ENCODE results near the gene CACNA1C.

The CACNA1C gene

GRCh38 chr12:2142068-2142467 lies 89.3 kb downstream of the CACNA1C start:
- DNase-seq: peak; percentile 2

DNA sequence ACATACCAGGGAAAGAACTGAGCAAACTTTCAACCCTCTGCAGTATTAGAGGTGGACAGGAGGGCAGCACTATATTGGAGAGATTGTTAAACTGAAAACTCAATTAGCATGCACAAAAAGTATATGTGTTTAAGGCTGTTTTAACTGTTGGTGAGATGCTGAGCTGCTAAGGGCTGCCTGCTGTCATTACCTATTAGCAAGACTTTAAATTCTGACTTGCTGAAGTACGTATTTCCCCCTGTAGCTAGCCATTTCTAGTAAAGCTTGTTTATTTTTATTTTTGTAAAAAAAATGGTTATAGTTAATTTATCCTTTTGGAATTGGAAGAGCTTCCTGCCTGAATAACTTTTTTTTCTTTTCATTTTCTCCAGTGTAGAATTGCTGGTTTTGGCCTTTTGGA lies 92.2 kb downstream of the CACNA1C start:
- DNase-seq: no peak

- no peak for DNase-seq
Measured at GRCh38 chr12:2145433-2145998, 92.7 kb downstream of the CACNA1C start.

- DNase-seq: no peak
Measured at GRCh38 chr12:2147335-2147734, 94.5 kb downstream of the CACNA1C start.

- DNase-seq: no peak
Measured at GRCh38 chr12:2149091-2149490, 96.3 kb downstream of the CACNA1C start.

GRCh38 chr12:2150833-2151232 lies 98.0 kb downstream of the CACNA1C start:
- DNase-seq: no peak

GRCh38 chr12:2151391-2151790 lies 98.6 kb downstream of the CACNA1C start:
- no peak for DNase-seq

- no peak for DNase-seq
Measured at GRCh38 chr12:2152134-2152533, 99.3 kb downstream of the CACNA1C start.

GRCh38 chr12:2154050-2154449 lies 101.3 kb downstream of the CACNA1C start:
- no peak for DNase-seq

DNA sequence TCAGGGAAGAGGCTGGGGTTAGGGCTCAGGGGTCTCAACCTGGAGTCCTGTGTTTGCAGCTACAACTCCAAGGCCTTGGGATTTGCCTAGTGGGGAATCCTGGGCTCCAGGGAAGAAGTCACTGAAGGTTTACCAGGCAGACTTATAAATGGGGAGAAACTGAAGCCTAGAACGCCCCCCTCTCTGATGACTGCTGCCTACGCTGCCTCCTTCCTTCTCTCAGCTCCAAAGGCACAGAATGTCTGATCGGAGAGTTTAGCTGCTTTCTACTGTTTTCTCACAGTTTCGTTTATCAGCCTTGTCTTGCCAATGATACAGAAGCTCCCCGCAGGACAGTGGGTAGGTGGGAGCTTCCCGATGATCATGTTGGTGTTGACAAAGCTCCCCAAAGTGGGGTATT lies 101.7 kb downstream of the CACNA1C start:
- DNase-seq: no peak

DNA sequence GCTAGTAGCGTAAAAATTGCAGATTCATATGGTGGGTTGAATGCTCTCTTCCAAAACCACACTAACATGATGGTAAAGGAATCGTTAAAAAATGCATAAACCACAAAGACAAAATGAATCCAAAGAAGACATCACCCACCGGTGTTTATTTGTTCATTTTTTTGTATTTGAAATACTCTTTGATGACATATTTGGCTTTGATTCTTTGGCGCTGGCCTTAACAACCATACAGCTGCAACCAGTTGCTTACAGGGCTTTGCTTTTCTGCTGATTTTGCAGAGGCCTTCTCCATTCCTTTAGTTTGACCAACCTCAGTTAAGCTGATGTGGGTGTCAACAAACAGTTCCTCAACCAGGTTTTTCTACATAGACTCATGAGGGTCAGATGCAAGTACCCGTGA lies 103.5 kb downstream of the CACNA1C start:
- DNase-seq: no peak

- no peak for DNase-seq
Measured at GRCh38 chr12:2160043-2160442, 107.3 kb downstream of the CACNA1C start.

DNA sequence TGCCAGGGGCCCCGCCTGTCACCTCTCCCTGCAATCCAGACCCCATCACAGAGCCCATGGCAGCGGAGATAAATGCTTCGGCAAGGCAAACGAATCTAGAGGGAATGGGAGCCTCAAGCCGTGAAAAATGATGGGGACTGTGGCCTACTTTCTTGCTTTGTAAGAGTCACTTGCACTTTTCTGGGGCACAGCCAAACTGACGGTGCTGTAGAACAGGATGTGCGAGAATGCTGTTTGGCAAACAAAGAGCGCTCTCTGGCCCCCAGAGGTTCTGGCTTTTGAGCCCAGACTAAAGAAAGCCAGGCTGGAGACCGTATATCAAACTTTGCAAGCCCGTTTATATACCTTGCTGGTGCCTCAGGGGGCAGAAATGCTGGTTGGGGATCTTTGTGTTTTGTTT lies 108.7 kb downstream of the CACNA1C start:
- no peak for DNase-seq

DNA sequence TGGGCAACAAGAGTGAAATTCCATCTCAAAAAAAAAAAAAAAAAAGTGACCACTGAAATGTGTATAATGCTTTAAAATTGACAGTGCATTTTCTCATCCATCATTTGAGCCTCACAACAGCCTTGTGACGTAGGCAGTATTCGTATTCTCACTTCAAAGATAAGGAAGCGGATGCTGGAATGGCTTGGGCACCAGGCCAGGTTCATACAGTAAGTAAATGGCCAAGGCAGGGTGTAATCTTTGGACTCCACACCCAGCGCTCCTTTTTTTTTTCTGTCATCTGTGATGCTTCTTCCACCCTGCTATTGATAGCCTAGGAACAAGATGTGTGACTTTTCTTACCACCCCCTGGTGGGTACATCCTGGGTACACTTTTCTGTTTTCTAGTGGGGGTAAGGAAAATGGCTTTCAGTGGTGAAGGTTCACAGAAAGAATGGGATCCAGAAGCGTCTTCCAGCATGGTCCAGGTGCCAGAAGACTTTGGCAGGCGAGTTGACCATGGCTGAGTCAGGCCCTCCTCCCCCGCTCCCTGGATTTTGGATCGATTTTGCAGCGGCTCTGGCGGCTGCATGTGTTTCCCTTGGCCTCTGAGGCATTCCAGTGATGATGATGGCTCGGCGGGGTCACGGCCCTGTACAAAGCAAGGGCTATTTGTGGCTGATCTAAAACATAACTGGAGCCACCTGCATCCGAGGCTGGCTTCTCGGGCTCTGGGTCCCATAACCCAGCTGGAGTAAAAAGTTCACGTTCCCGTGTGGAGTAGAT lies 110.6 kb downstream of the CACNA1C start:
- DNase-seq: peak; percentile 2

DNA sequence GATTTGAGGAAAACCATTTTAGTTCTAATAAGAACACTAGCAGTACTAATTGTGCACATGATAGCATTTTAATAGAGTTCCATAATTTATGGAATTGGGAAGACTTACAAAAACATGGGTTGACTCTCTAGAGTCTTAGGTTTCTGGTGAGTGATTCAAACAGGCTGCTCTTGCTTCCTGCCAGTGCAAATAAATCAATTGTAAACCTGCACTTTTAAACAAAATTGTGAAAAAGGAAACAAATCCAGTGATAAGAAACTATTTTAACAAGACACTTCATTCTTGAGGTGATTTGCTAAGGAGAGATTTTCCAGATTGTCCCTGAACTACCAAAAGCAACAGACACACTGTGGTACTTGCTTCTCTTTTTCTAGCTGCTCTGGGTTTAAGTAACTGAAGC lies 112.2 kb downstream of the CACNA1C start:
- DNase-seq: no peak

- DNase-seq: no peak
Measured at GRCh38 chr12:2165927-2166326, 113.1 kb downstream of the CACNA1C start.

- DNase-seq: no peak
Measured at GRCh38 chr12:2166696-2167095, 113.9 kb downstream of the CACNA1C start.

DNA sequence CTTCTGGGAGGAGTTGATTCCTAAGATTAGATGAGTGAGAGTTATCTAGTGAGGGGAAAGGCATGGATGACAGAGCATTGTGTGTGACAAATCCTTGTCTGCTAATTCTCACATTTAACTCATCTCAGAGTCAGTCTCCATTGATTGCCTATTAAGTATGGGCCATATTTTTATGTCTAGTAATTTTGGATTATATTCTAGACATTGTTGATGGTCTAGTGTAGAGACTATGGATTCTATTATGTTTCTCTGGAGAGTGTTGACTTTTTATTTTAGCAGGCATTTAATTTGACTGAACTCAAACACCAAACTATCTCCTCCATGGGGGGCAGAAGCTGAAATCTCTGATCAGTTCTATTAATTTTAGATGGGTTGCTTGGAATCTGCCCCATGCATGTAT lies 114.4 kb downstream of the CACNA1C start:
- DNase-seq: no peak

DNA sequence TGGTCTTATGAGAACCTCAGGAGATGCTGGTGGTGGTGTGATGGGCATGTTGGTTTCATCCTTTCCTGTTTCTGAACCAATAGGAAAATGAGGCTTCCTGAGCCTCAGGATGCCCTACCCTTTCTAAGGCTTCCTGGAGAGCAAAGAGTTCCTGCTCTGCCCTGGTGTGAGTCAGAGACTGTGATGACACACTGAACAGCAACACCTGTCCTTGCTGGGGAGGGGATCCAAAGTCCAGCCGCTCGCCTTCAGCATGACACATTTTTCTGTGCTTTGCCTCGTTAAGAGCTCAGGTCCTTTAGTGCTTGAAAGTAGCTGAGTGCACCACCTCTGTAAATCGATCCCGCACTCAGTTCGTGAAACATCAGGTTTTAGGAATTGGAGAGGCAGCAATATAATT lies 116.0 kb downstream of the CACNA1C start:
- DNase-seq: no peak

DNA sequence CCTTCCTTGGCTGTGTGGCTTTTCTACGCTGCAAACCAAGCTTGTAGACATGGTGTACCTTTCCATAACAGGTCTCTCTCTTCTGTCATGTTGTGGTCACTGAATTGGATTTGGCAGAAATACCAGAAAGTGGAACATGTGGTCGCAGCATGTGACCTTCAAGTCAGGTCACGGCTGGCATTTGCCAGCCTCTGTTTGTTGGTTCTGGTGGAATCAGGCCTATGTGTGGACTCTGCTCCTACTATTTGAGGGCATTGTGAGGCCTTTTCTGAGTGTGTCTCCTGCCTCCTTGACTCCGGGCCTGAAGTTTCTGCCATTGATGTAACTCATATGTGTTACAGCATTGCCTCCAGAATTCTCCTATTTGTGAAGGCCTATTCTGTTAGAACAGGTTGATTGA lies 116.7 kb downstream of the CACNA1C start:
- DNase-seq: no peak

DNA sequence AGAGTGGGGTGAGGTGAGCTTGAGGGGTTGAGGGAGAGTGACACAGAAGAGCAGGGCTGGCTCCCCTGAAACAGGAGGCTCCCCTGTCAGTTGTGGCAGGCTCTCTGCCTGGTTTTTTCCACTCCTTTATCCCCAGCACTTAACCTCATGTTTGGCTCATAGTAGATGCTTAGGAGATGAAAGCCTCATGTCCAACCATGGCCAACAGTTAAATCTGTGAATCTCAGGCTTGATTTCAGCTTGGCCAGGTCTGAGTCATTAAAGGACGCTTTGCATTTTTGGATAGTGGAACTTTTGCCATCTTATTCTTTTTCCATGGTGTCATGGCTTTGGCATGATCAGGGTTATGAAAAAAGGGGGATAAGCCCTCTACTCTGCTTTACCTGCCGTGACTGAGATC lies 117.2 kb downstream of the CACNA1C start:
- no peak for DNase-seq

DNA sequence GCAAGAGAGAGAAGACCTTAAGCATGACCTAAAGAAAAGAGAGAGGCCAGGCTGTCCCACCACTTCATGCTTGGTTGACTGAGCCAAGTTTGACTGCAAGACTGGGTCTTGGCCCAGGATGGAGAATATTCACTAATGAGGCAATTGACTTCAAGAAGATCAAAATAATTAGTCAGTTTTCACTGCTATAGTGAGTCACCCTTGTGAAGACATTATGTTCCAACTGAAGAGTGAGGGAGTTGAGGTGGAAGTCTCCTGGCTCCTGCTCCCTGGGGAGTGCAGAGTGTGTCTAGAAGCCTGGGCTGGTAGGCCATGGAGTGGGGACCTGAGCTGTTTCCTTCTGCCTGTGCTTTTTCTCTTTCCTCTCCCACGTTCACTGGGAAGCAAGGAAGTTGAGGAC lies 117.6 kb downstream of the CACNA1C start:
- DNase-seq: no peak

DNA sequence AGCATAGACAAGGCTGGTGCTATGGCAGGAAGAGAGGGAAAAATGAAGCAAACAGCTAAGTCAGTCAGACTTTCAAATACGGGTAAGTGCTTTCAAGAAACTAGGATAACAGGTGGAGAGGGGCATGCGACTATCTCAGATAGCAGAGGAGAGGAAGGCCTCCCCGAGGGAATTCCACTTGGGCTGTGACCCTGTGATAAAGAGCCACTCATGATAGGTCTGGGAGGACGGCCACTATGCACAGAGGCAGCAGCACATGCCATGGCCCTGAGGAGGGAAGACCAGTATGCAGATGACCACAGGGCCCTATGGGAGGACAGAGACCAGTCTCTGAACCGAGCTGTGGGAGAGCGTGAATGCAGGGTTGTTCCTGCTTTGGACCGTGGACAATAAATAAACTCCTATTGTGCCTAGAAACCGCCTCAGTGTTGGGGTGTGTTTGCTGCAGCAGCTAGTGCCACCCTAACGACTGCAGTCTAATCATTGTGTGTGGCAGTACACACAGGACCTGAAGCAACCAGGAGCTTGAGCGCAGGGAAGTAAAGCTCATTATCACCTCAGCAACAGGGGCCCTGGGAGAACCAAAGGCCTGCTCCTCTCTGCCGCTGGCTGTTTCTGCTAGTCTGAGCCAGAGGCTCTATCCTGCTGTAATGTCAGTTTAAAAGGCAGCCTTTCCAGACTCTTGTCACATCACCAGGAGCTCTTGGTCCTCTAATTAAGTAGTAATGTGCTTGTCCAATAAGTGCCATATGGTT lies 119.1 kb downstream of the CACNA1C start:
- DNase-seq: no peak

DNA sequence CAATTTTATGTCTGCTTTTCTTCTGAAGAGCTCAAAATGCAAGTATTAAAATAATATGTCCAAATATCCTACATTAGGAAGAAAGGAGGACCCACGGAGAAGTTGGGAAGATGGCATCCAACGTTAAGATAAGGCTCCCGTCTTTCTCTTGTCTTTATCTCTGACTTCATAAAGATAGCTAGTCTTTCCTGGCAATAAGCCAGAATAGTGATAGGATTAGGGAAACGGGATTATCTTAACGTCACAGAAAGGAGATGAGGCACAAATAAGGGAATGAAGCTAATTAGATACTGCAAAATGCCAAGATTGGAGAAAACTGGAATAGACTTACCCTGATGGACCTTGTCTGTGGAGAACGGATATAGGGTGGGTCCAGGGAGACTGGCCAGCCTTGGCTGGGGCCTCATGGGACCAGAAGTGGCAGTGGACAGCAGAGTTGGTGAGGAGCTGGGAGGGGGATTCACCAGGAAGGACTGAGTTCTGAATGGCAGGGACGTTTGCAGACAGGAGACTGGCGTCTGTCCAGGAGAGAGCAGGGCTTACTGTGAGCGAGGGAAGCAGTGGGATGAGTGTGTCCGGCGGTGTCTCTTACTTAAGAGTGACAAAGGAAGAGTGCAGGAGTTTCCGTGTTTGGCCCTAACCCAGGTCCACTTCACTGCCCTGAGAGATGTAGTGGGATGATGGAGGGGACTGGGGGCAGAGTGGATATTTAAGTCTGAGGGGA lies 119.9 kb downstream of the CACNA1C start:
- no peak for DNase-seq
